ENCODE results near the gene TMEM168. TPM values are rescaled to one million over a fixed set of nuclear protein-coding genes. Genes with fewer than 3 reads are reported as not detected.
"Not testable (repeated sequence)": the region's sequence is repeated elsewhere in the genome, so short reads cannot be mapped to it uniquely, and the experiment has no call there.

Gene TMEM168
- total RNA-seq, 4 donors from 2014 or later = 8.6 to 57.3 (median 26.0) TPM

DNA sequence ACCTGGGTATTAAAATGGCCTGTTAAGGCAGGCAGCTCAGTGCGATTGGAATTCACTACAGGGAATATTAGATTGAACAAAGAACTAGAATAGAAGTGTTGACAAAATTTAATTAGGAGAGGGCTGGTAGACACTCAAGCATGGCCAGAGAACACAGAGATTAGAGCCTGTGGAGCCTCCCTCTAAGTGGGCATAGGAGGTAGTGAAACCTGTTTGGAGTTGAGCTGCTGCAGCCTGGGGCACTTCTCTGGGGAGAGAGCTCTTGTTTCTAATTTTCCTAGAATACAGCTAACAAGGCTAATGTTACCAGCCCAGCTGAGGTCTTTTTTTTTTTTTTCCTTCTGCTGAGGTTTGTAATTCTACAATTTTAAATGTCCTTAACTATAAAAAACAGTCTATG lies 46.4 kb downstream of the TMEM168 start:
- TF ChIP-seq, protein P1, sequence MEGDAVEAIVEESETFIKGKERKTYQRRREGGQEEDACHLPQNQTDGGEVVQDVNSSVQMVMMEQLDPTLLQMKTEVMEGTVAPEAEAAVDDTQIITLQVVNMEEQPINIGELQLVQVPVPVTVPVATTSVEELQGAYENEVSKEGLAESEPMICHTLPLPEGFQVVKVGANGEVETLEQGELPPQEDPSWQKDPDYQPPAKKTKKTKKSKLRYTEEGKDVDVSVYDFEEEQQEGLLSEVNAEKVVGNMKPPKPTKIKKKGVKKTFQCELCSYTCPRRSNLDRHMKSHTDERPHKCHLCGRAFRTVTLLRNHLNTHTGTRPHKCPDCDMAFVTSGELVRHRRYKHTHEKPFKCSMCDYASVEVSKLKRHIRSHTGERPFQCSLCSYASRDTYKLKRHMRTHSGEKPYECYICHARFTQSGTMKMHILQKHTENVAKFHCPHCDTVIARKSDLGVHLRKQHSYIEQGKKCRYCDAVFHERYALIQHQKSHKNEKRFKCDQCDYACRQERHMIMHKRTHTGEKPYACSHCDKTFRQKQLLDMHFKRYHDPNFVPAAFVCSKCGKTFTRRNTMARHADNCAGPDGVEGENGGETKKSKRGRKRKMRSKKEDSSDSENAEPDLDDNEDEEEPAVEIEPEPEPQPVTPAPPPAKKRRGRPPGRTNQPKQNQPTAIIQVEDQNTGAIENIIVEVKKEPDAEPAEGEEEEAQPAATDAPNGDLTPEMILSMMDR (IDR thresholded peaks at IDR 0.05) = no peak
- no peak for TF ChIP-seq EP300 (IDR thresholded peaks at IDR 0.05; ENCODE audit: low read depth)
- TF ChIP-seq POLR2A (IDR thresholded peaks at IDR 0.05) = no peak
- TF ChIP-seq POLR2AphosphoS5 (IDR thresholded peaks at IDR 0.05) = no peak
- intact Hi-C loops (cut with DNase I; ENCODE audit: low total_unique reads) (no loop called here), in situ Hi-C loops (cut with MboI; ENCODE audit: low pct_ligation_motif_present in 1 of 4, low pct_unique_long_range_greater_than_20kb in 1 of 4, low sequenced_read_pairs in 3 of 4) (no loop called here)
- Histone ChIP-seq H3K36me3 (no peaks in the 10 kb centered on the region), H3K4me1 (no peaks in the 10 kb centered on the region), H3K9me3 (peaks cover 0 to 5% of the 10 kb centered on the region in 2 donors), H3K27ac (no peak overlapping the region), H3K4me3 (no peak overlapping the region), H3K27me3 (no peaks in the 10 kb centered on the region)
- DNase-seq = no peak
- WGBS, 2 donors (ENCODE audit: low coverage in 1 of 2) = 100% methylated on average over 1 of the region's 1 CpG

DNA sequence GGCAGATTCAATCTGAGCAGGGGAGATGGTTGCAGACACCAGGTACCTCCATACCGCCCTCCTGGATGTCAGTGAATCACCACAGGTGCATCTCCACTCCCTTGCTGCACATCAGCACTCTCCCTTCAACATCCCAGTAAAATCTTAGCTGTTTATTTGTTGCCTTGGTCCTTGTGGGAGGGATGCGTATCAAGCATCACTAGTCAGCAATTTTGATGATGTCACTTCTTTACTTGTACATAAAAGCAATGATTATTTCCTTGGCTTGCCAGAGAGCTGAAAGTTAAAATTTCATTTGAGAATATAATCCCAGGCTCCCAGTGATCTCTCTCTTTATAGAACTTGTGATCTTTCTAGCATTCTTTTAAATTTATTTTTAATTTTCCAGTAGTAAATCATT lies 49.5 kb downstream of the TMEM168 start:
- in situ Hi-C loops (cut with MboI; ENCODE audit: low pct_ligation_motif_present in 1 of 4, low pct_unique_long_range_greater_than_20kb in 1 of 4, low sequenced_read_pairs in 3 of 4) = no loop called here

DNA sequence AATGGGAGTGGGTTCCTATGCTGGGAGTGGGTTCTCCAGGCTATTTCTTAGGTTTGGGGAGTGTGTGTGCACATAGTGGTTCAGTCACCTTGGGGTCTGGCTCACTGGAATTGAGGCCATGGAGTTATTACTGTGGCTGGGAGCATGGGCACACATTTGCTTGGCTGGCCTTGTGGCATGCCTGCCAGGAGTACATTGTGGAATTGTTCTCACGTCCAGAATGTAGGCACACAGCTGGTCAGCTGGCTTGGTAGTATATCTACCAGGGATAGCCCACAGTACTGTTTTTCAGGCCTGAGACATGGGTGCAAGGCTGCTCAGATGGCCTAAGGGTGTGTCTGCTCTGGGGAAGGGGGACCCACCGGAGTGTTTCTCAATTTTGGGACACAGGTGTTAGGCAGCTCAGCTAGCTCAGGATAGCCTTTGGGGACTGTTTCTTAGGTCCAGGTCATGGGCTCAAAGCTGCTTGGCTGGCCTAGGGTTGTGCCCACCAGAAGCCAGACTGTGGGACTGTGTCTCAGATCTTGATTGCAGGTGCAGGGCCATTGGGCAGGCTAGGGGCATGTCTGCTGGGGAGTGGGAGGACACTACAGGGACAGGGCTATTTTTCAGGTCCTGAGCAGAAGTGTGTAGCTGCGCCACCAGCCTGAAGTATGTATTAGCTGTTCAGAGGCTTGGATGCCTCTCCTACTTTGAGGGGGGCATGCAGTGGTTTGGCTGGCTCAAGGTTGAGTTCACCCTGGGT lies 50.6 kb downstream of the TMEM168 start:
- Histone ChIP-seq H3K27ac (no peak overlapping the region), H3K9me3 (peaks cover 10 to 21% of the 10 kb centered on the region in 2 donors), H3K4me3 (no peak overlapping the region), H3K4me1 (no peaks in the 10 kb centered on the region), H3K27me3 (no peaks in the 10 kb centered on the region), H3K36me3 (no peaks in the 10 kb centered on the region)
- DNase-seq = no peak
- WGBS, 2 donors (ENCODE audit: low coverage in 1 of 2) = 88% methylated on average over 2 of the region's 3 CpGs; no CpG with 5 or more reads in 1 of the 2 donors
- in situ Hi-C loops (cut with MboI; ENCODE audit: low pct_ligation_motif_present in 1 of 4, low pct_unique_long_range_greater_than_20kb in 1 of 4, low sequenced_read_pairs in 3 of 4) (no loop called here), intact Hi-C loops (cut with DNase I; ENCODE audit: low total_unique reads) (no loop called here)
- TF ChIP-seq EP300 (IDR thresholded peaks at IDR 0.05; ENCODE audit: low read depth) (no peak), POLR2AphosphoS5 (IDR thresholded peaks at IDR 0.05) (no peak), POLR2A (IDR thresholded peaks at IDR 0.05) (no peak)
- TF ChIP-seq, protein P1 (IDR thresholded peaks at IDR 0.05) = no peak

More for the DNA sequence above, 49.5 kb downstream of the TMEM168 start:
- intact Hi-C loops (cut with DNase I; ENCODE audit: low total_unique reads) = no loop called here
- Histone ChIP-seq H3K4me1 (no peaks in the 10 kb centered on the region), H3K4me3 (no peak overlapping the region), H3K36me3 (no peaks in the 10 kb centered on the region), H3K27me3 (no peaks in the 10 kb centered on the region), H3K9me3 (peaks cover 3 to 16% of the 10 kb centered on the region in 2 donors), H3K27ac (no peak overlapping the region)
- DNase-seq = no peak
- whole genome bisulfite sequencing, 2 donors (ENCODE audit: low coverage in 1 of 2) = 77 to 100% methylated on average over 1 to 2 of the region's 2 CpGs
- no peak for TF ChIP-seq EP300 (IDR thresholded peaks at IDR 0.05; ENCODE audit: low read depth)

DNA sequence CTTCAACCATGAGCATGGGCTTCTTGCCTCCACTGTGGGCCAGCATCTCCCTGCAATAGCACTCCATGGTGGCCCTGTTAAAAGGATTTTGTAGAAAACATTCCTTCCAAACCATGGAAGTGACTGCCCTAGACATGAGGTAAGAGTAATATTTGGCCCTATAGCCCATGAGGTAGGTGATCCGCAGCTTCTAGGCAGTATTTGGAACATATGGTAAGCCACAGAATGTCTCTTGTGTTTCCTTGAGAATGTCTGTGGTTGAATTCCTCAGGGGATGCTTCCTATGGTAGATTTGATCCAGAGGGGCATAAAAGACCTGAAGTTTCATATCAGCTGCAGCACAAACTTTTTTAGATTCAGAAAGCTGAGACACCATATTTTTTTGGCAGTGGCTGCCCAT lies 54.9 kb downstream of the TMEM168 start:
- Histone ChIP-seq H3K4me1 (no peaks in the 10 kb centered on the region), H3K36me3 (no peaks in the 10 kb centered on the region), H3K9me3 (peaks cover 15 to 29% of the 10 kb centered on the region in 2 donors), H3K27ac (no peak overlapping the region), H3K4me3 (no peak overlapping the region), H3K27me3 (no peaks in the 10 kb centered on the region)
- intact Hi-C loops (cut with DNase I; ENCODE audit: low total_unique reads) = no loop called here
- no peak for DNase-seq
- 86% methylated on average over 1 of the region's 1 CpG; no CpG with 5 or more reads in 1 of the 2 donors for WGBS, 2 donors (ENCODE audit: low coverage in 1 of 2)
- TF ChIP-seq POLR2A (IDR thresholded peaks at IDR 0.05) (no peak), POLR2AphosphoS5 (IDR thresholded peaks at IDR 0.05) (no peak), EP300 (IDR thresholded peaks at IDR 0.05; ENCODE audit: low read depth) (no peak)
- TF ChIP-seq, protein P1 (IDR thresholded peaks at IDR 0.05) = no peak
- in situ Hi-C loops (cut with MboI; ENCODE audit: low pct_ligation_motif_present in 1 of 4, low pct_unique_long_range_greater_than_20kb in 1 of 4, low sequenced_read_pairs in 3 of 4) = no loop called here

DNA sequence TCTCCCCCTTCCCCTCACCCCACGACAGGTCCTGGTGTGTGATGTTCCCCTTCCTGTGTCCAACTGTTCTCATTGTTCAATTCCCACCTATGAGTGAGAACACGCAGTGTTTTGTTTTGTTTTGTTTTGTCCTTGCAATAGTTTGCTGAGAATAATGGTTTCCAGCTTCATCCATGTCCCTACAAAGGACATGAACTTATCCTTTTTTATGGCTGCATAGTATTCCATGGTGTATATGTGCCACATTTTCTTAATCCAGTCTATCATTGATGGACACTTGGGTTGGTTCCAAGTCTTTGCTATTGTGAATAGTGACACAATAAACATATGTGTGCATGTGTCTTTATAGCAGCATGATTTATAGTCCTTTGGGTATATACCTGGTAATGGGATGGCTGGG lies 58.9 kb downstream of the TMEM168 start:
- H3K4me3 ChIP-seq; H3K27me3 ChIP-seq; DNase-seq; H3K4me1 ChIP-seq; H3K27ac ChIP-seq; H3K36me3 ChIP-seq; intact Hi-C loops (cut with DNase I; ENCODE audit: low total_unique reads); in situ Hi-C loops (cut with MboI; ENCODE audit: low pct_ligation_motif_present in 1 of 4, low pct_unique_long_range_greater_than_20kb in 1 of 4, low sequenced_read_pairs in 3 of 4): not testable (repeated sequence)
- WGBS, 2 donors (ENCODE audit: low coverage in 1 of 2) = 97 to 100% methylated on average over 1 to 2 of the region's 2 CpGs
- peaks cover 30 to 35% of the 10 kb centered on the region in 2 donors for H3K9me3 ChIP-seq
